GM19372 (cell line): Measurements from ENCODE around the gene GDPD4.

Source experiments
- ATAC-seq: cut with Tn5 transposase; IDR thresholded peaks from one replicate; pipeline ENCODE4 v1.9.1; 2021; ENCODE audit warnings: mild to moderate bottlenecking, low read depth, moderate library complexity; ENCODE audit not compliant: unreplicated experiment

GDPD4 gene

GRCh38 chr11:77250881-77251640 is 50.4 kb downstream of the GDPD4 start:
- ATAC-seq, result no peak

- ATAC-seq, result no peak
Measured at GRCh38 chr11:77249427-77249826, 52.1 kb downstream of the GDPD4 start.

GRCh38 chr11:77244277-77245027 is 57.0 kb downstream of the GDPD4 start:
- ATAC-seq, result no peak

GRCh38 chr11:77236901-77237300 is 64.6 kb downstream of the GDPD4 start:
- ATAC-seq, result no peak

- ATAC-seq, result no peak
Measured at GRCh38 chr11:77233011-77233410, 68.5 kb downstream of the GDPD4 start.

GRCh38 chr11:77232242-77232641 is 69.2 kb downstream of the GDPD4 start:
- ATAC-seq, result no peak

- ATAC-seq, result no peak
Measured at GRCh38 chr11:77231800-77232199, 69.7 kb downstream of the GDPD4 start.

GRCh38 chr11:77230878-77231605 is 70.4 kb downstream of the GDPD4 start:
- no peak for ATAC-seq

GRCh38 chr11:77223797-77224196 is 77.7 kb downstream of the GDPD4 start:
- ATAC-seq, result no peak

- no peak for ATAC-seq
Measured at GRCh38 chr11:77217156-77217555, 84.3 kb downstream of the GDPD4 start.

- no peak for ATAC-seq
Measured at GRCh38 chr11:77215106-77215505, 86.4 kb downstream of the GDPD4 start.

GRCh38 chr11:77214557-77214956 is 86.9 kb downstream of the GDPD4 start:
- no peak for ATAC-seq

- ATAC-seq, result no peak
Measured at GRCh38 chr11:77213589-77214428, 87.7 kb downstream of the GDPD4 start.

- no peak for ATAC-seq
Measured at GRCh38 chr11:77213029-77213579, 88.4 kb downstream of the GDPD4 start.

GRCh38 chr11:77212314-77213007 is 89.0 kb downstream of the GDPD4 start:
- ATAC-seq, result no peak

- ATAC-seq, result no peak
Measured at GRCh38 chr11:77211594-77212251, 89.8 kb downstream of the GDPD4 start.

GRCh38 chr11:77211040-77211451 is 90.4 kb downstream of the GDPD4 start:
- ATAC-seq, result no peak

- ATAC-seq, result no peak
Measured at GRCh38 chr11:77209663-77210062, 91.8 kb downstream of the GDPD4 start.

GRCh38 chr11:77208535-77208934 is 93.0 kb downstream of the GDPD4 start:
- ATAC-seq, result no peak
